Fibroblast of lung (primary cell): ENCODE measurements around the gene SPI1. TPM values are rescaled to one million over a fixed set of nuclear protein-coding genes. Genes with fewer than 3 reads are reported as not detected.

Experiments
- DNase-seq, 2 donors: peaks; one replicate each; pipeline versions ENCODE4 v3.0.0 to v3.0.0-alpha.2; 2010; ENCODE audit warnings: low read depth in 2 of 2
- H2AFZ ChIP-seq: 2 replicates; pipeline ENCODE4 v1.5.1; 2012; ENCODE audit warnings: low read length, control low read depth, inconsistent platforms
- H3K27ac ChIP-seq: 2 replicates; pipeline ENCODE4 v1.5.1; 2011; ENCODE audit warnings: low read length, control low read depth; ENCODE audit not compliant: insufficient read depth
- H3K27me3 ChIP-seq: 2 replicates; pipeline ENCODE4 v1.5.1; 2011; ENCODE audit warnings: mild to moderate bottlenecking, low read length; ENCODE audit not compliant: control insufficient read depth, insufficient read depth
- H3K36me3 ChIP-seq: 2 replicates; pipeline ENCODE4 v1.5.1; 2011; ENCODE audit warnings: low read length; ENCODE audit not compliant: control insufficient read depth, insufficient read depth
- H3K4me1 ChIP-seq: 2 replicates; pipeline ENCODE4 v1.5.1; 2011; ENCODE audit warnings: low read length; ENCODE audit not compliant: control insufficient read depth, insufficient read depth; ENCODE audit errors: extremely low read depth
- H3K4me2 ChIP-seq: 2 replicates; pipeline ENCODE4 v1.5.1; 2011; ENCODE audit warnings: low read length, control low read depth; ENCODE audit not compliant: insufficient read depth; ENCODE audit errors: extremely low read depth
- H3K4me3 ChIP-seq, 4 experiments: fragments of 200-600 bp in 1 of 4; sonication (generic) in 1 of 4; replicated peaks in 1 of 4; 2 replicates each; pipeline ENCODE4 v1.5.1; 2011 to 2016; ENCODE audit warnings: low read length in 4 of 4, low read depth in 3 of 4, mild to moderate bottlenecking in 3 of 4, control low read depth in 2 of 4, inconsistent platforms in 1 of 4, mixed read lengths in 1 of 4; ENCODE audit not compliant: insufficient read depth in 1 of 4; ENCODE audit errors: control extremely low read depth in 1 of 4
- H3K79me2 ChIP-seq: 2 replicates; pipeline ENCODE4 v1.5.1; 2012; ENCODE audit warnings: mild to moderate bottlenecking, low read length, inconsistent platforms; ENCODE audit not compliant: control insufficient read depth, insufficient read depth
- H3K9ac ChIP-seq: 2 replicates; pipeline ENCODE4 v1.5.1; 2011; ENCODE audit warnings: mild to moderate bottlenecking, low read length, control low read depth; ENCODE audit not compliant: insufficient read depth
- H3K9me3 ChIP-seq: 2 replicates; pipeline ENCODE4 v1.5.1; 2012; ENCODE audit warnings: low read depth, low read length; ENCODE audit not compliant: control insufficient read depth, insufficient read depth
- H4K20me1 ChIP-seq: 2 replicates; pipeline ENCODE4 v1.5.1; 2011; ENCODE audit warnings: low read length; ENCODE audit not compliant: control insufficient read depth, insufficient read depth; ENCODE audit errors: extremely low read depth
- EZH2 ChIP-seq: IDR thresholded peaks from 2 replicates; pipeline ENCODE4 v1.5.1; 2012; ENCODE audit warnings: low read length, control low read depth, mild to moderate bottlenecking; ENCODE audit errors: missing control alignments
- polyA plus RNA-seq, 2 donors: library from polyadenylated mRNA; depleted of rRNA in 1 of 2; stranded (reverse) in 1 of 2; unstranded in 1 of 2; fragments of >200 nt; gene quantifications; 2 replicates each; pipeline ENCODE4 v1.2.1, GENCODE V29; 2011 to 2012; ENCODE audit warnings: missing spikeins in 1 of 2
- total RNA-seq: library from RNA; depleted of rRNA; stranded (reverse); fragments of >200 nt; gene quantifications from 2 replicates; pipeline ENCODE4 v1.2.1, GENCODE V29; 2014
- TF ChIP-seq, protein P1 (sequence below), 2 donors: IDR thresholded peaks in 1 of 2; conservative IDR thresholded peaks in 1 of 2; 1 replicate in 1 of 2; 2 replicates in 1 of 2; pipeline ENCODE4 v1.5.1; 2011 to 2012; ENCODE audit warnings: low read length in 2 of 2, control low read depth in 1 of 2, inconsistent platforms in 1 of 2, low read depth in 1 of 2, mild to moderate bottlenecking in 1 of 2

The SPI1 gene
- total and polyA plus RNA-seq, 2 donors (not counting 1 experiment from before 2014, with no cell fraction given): not detected

DNA sequence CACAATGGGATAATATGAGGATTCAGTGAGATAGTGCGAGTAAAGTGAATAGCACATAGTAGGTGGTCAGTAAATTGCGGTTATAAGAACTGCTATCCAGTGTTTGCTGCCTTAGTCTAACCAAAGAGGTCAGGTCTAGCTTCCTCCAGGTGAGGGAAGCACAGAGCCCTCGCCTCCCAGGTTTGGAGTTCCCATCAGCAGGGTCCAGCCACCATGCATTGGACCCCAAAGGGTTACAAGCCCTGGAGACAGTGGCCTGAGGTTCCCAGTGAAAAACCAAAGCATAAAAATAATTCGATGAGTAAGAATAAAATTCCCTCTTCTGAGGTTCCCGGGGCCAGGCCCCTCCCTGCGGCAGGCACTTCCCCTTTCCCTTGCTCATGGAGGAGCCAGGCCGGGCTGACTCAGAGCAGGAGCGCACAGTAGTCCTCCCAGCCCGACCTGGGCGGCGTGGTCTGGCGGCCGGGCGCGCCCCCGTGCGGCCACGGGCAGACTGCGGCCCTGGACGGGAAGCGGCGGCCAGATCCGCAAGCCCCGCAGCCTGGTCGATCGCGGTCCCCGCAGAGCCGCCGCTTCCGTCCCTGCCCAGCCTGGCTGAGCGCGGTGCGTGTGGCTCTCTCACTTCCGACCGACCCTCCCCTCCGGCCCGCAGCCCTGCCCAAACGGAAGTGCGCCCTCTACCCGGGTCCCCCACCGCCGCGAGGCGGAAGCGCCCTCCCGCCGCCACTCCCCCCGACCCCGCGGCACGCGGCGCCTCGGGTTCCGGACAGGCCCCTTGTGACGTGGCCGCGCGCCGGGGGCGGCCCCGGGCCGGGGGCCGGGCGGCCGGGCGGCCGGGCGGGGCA lies 29.6 kb upstream of the SPI1 start, which contains the start of gene SLC39A13:
Gene SLC39A13 (plus strand): TSS at position 845 of the 845 bp plus-strand sequence. CDS start 1,505 bp downstream, outside the sequence.
- Histone ChIP-seq H2AFZ (peak within 1 kb of the TSS; percentile 85), H4K20me1 (no peaks in the 10 kb centered on the region), H3K9me3 (no peaks in the 10 kb centered on the region), H3K79me2 (peaks cover 36% of the 10 kb centered on the region), H3K27me3 (no peaks in the 10 kb centered on the region), H3K4me1 (peaks cover 20% of the 10 kb centered on the region), H3K9ac (peak within 1 kb of the TSS; percentile 94), H3K4me2 (peak within 1 kb of the TSS; percentile 88), H3K27ac (peak within 1 kb of the TSS; percentile 90), H3K4me3 (peak within 1 kb of the TSS; percentile 40 to 92 (median 66)), H3K36me3 (peaks cover 18% of the 10 kb centered on the region)
- TF ChIP-seq, protein P1, sequence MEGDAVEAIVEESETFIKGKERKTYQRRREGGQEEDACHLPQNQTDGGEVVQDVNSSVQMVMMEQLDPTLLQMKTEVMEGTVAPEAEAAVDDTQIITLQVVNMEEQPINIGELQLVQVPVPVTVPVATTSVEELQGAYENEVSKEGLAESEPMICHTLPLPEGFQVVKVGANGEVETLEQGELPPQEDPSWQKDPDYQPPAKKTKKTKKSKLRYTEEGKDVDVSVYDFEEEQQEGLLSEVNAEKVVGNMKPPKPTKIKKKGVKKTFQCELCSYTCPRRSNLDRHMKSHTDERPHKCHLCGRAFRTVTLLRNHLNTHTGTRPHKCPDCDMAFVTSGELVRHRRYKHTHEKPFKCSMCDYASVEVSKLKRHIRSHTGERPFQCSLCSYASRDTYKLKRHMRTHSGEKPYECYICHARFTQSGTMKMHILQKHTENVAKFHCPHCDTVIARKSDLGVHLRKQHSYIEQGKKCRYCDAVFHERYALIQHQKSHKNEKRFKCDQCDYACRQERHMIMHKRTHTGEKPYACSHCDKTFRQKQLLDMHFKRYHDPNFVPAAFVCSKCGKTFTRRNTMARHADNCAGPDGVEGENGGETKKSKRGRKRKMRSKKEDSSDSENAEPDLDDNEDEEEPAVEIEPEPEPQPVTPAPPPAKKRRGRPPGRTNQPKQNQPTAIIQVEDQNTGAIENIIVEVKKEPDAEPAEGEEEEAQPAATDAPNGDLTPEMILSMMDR (conservative IDR thresholded peaks at IDR 0.05 in 1 of 2, IDR thresholded peaks at IDR 0.05 in 1 of 2; ENCODE audit: low read depth in 1 of 2, low read length in 2 of 2): peak; percentile 31 to 72
- no peak for TF ChIP-seq EZH2
- DNase-seq: peak; percentile 95

DNA sequence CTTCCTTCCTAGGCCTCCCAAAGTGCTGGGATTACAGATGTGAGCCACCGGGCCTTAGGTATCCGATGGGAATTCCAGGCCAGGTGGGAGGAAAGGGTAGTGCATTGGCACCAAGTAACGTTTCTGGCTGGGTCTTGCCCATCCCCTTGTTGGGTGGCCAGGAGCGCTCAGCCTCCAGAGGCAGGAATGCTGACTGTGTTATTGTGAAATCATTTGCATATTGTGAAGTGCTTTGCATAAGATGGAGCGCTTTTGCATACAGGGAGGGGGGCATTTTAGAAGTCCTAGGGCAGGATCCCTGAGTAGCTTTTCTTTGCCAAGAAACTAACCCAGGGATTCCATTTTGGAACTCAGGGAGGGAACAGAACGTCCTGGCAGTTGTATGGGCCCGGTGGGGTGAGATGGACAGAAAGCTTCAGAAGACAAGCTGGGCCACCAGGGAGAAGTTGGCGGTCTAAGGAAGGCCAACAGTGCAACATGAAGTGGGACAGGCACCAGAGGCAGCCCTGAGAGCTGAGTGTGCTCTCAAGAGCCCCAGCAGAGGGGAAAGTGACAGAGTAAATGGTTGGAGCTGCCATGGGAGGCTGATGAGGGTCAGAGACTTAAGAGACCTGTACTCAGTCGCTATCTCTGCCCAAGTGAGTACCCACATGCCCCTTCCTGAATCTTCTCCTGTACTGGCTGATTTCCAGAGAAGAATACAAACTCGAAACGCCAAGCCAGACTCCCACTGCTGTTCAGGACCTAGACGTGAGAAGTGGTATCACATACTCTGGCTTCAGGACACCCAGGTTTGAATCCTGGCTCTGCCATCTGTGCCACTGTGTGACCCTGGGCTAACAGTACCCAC lies 28.8 kb upstream of the SPI1 start:
- TF ChIP-seq, protein P1 (conservative IDR thresholded peaks at IDR 0.05 in 1 of 2, IDR thresholded peaks at IDR 0.05 in 1 of 2; ENCODE audit: low read depth in 1 of 2, low read length in 2 of 2): no peak
- no peak for TF ChIP-seq EZH2
- H3K4me3 ChIP-seq: peak overlapping the region; percentile 35 to 86 (median 62)
- H3K4me2 ChIP-seq: peak overlapping the region; percentile 77
- H3K9me3 ChIP-seq: no peaks in the 10 kb centered on the region
- H3K4me1 ChIP-seq: peaks cover 20% of the 10 kb centered on the region
- H3K9ac ChIP-seq: peak overlapping the region; percentile 68
- H3K79me2 ChIP-seq: peaks cover 33% of the 10 kb centered on the region
- H3K36me3 ChIP-seq: peaks cover 17% of the 10 kb centered on the region
- no peaks in the 10 kb centered on the region for H4K20me1 ChIP-seq
- peak overlapping the region; percentile 85 for H2AFZ ChIP-seq
- no peaks in the 10 kb centered on the region for H3K27me3 ChIP-seq
- H3K27ac ChIP-seq: peak overlapping the region; percentile 80
- peak in 1 of 2 donors; percentile 24 for DNase-seq

DNA sequence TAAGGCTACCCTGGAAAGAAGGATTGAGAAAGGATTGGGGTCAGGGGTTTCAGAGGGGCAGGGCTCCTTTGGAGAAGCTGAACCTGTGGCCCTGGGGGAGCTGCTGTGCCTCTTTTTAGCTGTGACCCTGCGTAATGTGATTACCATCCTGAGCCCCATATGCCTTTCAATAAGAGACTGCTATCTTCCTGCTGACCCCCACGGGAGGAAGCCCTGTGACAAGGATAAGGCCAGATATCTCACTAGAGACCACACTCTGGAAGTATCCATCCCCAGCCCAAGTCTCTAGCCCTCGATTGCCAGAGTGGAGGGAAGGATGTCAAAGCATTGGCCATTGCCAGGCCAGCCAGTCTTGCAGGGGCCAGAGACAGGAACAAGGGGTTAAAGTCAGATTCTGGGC lies 25.2 kb upstream of the SPI1 start:
- no peaks in the 10 kb centered on the region for H3K27me3 ChIP-seq
- no peak overlapping the region for H2AFZ ChIP-seq
- no peak overlapping the region for H3K4me3 ChIP-seq
- H3K27ac ChIP-seq: no peak overlapping the region
- DNase-seq: no peak
- TF ChIP-seq, protein P1 (conservative IDR thresholded peaks at IDR 0.05 in 1 of 2, IDR thresholded peaks at IDR 0.05 in 1 of 2; ENCODE audit: low read depth in 1 of 2, low read length in 2 of 2): no peak
- TF ChIP-seq EZH2: no peak
- no peaks in the 10 kb centered on the region for H3K36me3 ChIP-seq
- H3K4me2 ChIP-seq: no peak overlapping the region
- H3K4me1 ChIP-seq: peaks cover 13% of the 10 kb centered on the region
- no peaks in the 10 kb centered on the region for H3K9me3 ChIP-seq
- H4K20me1 ChIP-seq: no peaks in the 10 kb centered on the region
- no peaks in the 10 kb centered on the region for H3K79me2 ChIP-seq
- H3K9ac ChIP-seq: no peak overlapping the region
